HG03565 (cell line): ENCODE data around the gene PDE6B.

Experiments used
- ATAC-seq: cut with Tn5 transposase; IDR thresholded peaks from one replicate; pipeline ENCODE4 v1.9.1; 2021; ENCODE audit warnings: mild to moderate bottlenecking, moderate library complexity; ENCODE audit not compliant: unreplicated experiment

The PDE6B gene

DNA sequence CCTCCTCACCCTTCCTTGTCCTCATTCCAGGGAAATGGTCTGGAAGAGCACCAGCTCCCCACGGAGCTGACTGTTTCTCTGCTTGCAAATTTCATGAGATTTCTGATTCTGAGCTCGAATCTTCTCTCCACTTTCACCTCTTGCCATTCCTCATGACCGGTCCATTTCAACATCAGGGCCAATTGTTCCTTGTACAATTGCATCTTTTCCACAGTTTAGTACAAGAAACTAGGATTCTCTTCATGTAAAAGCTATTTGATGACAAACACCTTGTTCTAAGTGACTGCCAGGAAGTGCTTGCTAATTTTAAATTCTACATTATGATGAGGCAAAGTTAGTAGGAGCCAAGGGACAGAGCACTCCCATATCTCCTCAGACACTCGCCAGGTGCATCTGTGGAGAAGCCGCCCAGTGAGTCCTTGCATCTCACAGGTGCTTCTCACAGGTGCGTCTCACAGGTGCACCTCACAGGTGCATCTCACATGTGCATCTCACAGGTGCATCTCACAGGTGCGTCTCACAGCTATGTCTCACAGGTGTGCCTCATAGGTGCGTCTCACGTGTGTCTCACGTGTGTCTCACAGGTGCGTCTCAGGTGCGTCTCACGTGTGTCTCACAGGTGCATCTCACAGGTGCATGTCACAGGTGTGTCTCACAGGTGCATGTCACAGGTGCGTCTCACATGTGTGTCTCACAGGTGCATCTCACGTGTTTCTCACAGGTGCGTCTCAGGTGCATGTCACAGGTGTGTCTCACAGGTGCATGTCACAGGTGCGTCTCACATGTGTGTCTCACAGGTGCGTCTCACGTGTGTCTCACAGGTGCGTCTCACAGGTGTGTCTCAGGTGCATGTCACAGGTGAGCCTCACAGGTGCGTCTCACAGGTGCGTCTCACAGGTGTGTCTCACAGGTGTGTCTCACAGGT is 3.0 kb upstream of the PDE6B start:
- ATAC-seq: no peak

DNA sequence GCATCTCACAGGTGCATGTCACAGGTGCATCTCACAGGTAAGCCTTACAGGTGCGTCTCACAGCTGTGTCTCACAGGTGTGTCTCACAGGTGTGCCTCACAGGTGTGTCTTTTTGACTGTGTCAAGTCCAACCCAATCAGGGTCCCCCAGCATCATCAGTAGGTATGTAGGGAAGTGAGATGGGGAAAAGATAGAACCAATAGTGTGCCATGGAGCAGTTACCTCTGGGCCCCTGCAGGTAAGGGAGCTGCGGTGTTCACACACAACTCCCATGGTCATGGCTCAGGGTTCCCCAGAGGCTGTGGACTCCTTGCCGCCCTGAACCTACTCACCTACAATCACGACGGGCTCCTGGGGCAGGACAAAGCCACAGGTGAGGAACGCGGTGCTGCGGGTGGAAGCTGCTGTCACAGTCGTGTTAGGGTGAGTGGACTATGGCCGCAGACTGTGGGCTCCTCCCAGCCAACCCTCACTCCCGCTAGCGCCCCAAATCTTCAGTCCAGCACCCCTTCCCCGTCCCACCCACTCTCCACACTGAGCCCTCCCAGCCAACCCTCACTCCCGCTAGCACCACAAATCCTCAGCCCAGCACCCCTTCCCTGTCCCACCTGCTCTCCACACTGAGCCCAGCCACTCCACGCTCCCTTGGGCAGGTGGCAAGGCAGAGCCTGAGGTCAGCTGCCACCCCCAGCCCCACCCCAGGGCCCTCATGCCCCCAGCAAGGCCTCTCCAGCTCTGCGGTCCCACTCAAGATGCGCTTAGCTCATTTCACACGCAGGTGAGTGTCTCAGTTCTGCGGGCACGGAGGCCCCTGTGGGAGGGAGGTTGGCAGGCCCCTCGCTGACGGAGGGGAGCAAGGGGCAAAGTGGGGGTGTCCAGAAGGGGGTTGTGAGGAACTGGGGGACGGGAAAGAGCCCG is 2.1 kb upstream of the PDE6B start:
- no peak for ATAC-seq

GRCh38 chr4:623914-624566 is 1.3 kb upstream of the PDE6B start:
- ATAC-seq: no peak

- ATAC-seq: no peak
These were observed 323 bp downstream of the PDE6B start for GRCh38 chr4:625631-626161.

- ATAC-seq: no peak
These were observed 1.1 kb downstream of the PDE6B start for GRCh38 chr4:626201-627091.

GRCh38 chr4:627347-628125 is 2.2 kb downstream of the PDE6B start:
- ATAC-seq: no peak

GRCh38 chr4:628311-628741 is 3.0 kb downstream of the PDE6B start:
- no peak for ATAC-seq

DNA sequence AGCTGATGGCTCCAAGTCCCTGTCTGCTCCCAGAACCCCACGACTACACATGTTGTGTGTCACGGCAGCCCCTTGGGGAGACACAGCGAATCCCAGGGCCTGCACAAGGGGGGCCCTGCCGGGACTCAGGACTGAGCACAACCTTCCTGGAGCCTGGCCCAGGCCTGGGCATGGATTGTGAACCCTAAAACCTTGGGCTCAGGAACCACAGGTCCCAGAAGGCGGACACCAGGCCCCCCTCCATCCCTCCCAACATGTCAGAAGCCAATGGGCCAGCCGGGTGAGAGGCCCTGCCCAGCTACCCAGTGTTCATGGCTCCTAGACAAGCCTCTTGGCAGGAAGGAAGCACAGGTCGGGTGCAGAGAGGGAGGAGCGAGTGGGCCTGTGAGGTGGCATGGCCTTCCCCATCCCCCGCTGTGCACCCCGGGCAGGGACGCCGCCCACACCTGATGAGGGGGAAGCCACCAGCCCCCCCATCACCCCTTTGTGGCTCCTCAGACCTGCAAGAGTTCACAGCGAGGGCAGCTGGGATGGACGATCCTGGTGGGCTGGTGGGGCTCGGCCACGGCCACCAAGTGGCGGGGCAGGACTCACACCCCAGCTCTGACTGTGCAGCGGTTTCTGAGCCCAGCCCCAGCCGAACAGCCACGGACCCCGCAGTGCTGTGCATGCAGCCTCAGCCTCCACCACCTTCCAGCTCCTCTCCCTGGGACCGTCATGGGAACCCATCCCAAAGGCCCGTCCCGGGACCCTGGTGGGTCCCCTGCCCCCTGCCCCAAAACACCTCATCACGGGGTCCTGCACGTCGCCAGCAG is 3.7 kb downstream of the PDE6B start:
- ATAC-seq: no peak

- no peak for ATAC-seq
These were observed 4.2 kb downstream of the PDE6B start for GRCh38 chr4:629636-629914.

DNA sequence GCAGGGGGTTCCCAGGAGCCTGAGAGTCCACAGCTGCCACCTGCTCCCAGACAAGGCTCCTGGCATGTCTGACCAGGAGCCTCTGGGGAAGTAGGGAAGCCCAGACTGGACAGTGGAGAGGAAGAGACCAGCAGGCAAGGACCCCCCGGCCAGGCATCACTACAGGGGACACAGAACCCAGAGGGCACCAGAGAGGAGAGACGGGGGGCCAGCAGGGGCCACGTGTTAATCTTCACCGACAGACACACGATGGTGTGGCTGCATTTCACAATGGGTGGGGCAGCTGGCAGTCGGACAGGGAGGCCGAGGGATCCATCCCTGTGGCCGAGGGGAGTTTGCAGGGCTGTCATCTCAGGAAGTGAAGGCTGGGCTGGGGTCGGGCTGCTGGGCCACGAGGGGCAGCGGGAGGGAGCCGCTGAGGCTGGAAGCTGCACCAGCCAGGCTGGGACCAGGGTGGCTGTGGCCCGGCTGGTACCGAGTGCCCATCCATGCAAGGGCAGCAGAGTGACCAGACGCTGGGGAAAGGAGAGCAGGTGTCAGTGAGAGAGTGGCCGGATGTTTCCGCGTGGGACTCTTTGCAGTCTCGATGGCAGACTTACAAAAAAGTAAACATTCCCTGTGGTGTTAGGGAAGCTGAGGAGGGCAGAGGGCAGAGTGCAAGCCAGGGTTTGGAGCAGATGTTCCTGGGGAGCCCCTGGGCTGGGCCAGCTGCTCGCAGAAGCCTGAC is 4.7 kb downstream of the PDE6B start:
- ATAC-seq: no peak

DNA sequence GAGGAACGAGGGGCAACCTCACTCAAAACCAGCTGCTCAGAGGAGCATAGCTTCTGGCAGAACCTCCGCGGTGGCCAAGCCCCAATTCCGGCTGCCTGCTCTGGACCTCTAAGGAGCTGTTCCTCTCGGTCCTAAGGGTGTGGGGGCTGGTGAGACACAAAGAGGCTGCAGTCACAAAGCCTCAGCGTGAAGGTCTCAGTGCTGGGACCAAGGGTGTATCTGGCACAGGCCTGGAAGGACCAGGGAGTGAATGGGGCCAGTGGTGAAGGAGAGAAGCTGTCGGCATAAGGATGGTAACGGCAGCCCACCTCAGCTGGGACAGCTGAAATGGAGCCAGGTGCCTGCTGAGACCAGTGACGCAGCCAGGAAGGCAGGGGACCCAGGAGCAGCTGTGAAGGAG is 5.3 kb downstream of the PDE6B start:
- no peak for ATAC-seq

GRCh38 chr4:632196-632790 is 6.9 kb downstream of the PDE6B start:
- ATAC-seq: no peak

DNA sequence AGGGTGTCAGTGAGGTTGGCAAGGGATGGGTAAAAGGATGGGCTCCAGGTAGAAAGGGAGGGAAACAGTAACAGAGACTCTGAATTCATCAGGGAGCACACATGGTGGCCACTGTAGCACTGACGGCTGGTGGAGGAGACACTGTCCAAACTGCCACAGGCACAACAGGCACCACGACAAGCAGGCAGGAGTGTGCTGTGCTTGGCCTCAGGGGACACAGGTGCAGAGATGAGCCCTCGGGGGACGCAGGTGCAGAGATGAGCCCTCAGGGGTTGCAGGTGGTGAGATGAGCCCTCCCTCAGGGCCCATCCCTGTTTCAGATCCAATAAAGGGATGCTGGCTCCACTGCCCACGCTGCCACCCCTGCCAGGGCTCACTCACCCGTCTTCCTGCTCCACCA is 7.6 kb downstream of the PDE6B start:
- no peak for ATAC-seq

DNA sequence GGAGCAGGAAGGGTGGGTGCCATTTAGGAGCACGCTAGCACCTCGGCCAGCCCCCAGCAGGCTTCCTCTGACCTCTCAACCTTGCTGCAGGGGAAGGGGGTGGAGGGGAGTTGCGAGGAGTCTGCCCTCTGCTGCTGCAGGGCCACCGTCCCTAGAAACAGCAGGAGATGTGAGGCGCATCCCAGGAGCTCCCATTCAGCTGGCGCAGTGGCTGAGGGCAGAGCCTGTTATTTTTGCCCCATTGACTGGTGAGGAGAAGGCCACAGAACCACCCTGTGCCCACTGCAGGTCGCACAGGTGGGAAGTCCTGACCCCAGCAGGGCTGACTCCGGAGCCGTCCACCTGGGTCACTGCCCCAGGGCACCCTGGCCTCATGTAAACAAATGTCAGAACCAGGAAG is 8.0 kb downstream of the PDE6B start:
- no peak for ATAC-seq

GRCh38 chr4:633976-634598 is 8.7 kb downstream of the PDE6B start:
- ATAC-seq: no peak

- no peak for ATAC-seq
These were observed 9.2 kb downstream of the PDE6B start for GRCh38 chr4:634599-634985.
